ENCODE results near the gene FADS1.

FADS1 gene

DNA sequence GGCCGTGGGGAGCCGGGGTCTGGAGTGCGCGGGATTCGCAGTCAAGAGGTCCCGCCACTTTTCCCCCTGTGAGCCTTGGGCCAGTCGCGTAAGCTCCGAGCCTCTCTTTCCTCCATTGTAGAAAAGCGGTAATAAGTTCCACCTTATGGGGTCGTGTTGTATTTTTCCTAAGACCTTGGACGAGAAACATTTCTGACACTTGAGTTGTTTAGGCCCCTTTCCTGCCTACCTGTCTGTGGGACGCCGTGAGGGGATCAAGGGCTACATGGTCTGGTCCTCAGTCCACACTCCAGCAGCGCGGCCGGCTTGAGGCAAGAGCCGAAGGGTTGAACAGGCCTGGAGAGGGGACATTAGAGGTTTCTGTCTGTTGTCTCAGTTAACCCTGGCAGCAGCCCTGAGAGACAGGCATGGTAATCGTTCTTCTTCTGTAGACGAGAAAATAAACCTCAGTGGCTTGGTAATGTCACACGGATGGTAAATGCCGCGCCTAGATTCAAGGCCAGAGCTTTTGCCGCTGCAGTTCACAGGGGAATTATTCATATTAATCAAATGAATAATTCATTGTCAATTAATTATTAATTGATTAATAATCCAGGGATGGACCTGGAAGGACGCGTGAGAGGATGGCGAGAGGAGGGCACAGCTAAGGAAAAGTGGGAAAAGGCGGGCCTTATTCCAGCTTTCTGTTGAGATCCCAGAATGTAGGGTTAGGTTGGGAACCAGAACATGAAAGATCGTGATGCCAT lies 23.5 kb downstream of the FADS1 start:
- no peak for DNase-seq

GRCh38 chr11:61792310-61793082 lies 24.3 kb downstream of the FADS1 start, which contains the start of the genes FEN1 and TMEM258:
TSS of gene FEN1 (plus strand) at chr11:61792911. CDS start at chr11:61795362, 2,451 bp downstream.
TSS of gene TMEM258 (minus strand) at chr11:61792599. CDS start at chr11:61792558, 41 bp downstream.
- peak; percentile 87 for DNase-seq

DNA sequence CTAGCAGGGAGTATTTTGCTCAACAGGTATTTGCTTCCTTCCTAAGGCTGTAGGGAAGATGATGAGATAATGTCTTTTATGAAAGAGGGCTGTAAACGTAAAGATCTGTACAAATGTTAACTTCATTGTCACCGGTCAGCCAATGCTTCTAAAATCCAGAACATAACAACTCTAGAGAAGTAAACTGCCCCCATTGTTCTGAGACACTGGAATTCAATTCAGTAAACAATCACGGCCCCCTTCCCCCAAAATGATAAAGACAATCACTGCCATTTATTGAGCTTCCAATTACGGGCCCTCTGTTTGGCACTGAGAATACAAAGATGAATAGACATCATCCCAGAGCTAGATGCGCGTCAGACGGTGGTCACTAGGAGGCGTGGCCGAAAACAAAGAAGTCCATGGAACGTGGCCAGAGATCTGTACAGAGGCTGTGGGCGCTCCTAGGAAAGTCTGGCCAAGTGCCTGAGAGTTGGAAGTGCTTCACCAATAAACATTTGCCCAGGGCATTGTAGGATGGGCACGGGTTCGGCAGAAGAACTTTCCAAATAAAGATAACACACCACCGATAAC lies 25.0 kb downstream of the FADS1 start:
- DNase-seq = no peak

DNA sequence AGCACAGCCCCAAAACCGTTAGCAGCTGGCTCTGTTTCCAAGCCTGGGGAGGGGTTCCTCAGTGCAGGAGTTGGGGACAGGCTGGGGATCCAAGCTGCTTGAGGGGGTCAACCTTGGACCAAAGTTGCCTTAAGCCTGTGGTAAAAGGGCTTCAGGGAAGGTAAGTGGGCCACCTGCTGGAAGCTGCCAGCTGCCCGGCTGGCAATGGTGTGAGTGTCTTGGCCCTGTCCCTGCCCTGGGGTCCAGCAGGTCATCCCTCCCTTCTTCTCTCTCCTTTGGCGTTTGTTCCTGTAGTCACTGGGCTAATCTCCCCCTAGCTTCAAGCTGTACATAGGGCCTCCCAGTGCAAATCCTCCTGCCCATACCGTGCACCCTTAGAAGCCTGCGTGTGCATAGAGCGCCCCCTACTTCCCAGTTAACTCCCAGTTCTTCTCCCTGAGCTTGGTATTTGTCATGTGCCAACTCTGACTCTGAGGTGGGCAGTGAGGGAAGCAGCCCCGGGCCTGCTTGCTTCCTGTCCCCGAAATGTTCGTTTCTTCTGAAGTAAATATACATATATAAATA lies 28.8 kb downstream of the FADS1 start:
- no peak for DNase-seq

DNA sequence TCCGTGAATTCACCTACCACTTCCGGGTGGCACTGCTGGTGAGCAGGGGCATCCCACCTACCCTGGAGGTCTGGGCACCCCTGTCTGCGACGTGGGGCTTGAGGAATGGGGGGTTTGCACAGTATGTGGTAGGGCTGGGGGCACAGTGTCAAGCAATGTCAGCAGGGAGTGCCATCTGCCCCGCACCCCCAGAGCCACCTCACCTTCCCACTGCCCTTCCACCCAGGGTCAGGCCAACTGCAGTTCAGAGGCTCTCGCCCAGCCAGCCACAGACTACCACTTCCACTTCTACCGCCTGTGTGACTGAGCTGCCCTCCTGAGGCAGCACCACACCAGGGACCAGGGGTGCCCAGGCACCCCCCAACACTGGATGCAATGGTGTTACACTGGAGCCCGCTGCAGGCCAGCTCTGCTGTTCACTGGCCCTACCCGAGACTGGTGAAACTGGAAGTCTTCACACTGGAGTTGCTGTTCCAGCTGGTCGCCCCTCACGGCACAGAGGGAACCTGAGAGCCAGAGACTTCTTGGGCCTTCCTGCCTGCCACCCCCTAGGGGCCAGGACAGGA lies 30.9 kb downstream of the FADS1 start:
- DNase-seq = no peak

GRCh38 chr11:61784506-61784805 lies 32.3 kb downstream of the FADS1 start:
- DNase-seq = no peak

DNA sequence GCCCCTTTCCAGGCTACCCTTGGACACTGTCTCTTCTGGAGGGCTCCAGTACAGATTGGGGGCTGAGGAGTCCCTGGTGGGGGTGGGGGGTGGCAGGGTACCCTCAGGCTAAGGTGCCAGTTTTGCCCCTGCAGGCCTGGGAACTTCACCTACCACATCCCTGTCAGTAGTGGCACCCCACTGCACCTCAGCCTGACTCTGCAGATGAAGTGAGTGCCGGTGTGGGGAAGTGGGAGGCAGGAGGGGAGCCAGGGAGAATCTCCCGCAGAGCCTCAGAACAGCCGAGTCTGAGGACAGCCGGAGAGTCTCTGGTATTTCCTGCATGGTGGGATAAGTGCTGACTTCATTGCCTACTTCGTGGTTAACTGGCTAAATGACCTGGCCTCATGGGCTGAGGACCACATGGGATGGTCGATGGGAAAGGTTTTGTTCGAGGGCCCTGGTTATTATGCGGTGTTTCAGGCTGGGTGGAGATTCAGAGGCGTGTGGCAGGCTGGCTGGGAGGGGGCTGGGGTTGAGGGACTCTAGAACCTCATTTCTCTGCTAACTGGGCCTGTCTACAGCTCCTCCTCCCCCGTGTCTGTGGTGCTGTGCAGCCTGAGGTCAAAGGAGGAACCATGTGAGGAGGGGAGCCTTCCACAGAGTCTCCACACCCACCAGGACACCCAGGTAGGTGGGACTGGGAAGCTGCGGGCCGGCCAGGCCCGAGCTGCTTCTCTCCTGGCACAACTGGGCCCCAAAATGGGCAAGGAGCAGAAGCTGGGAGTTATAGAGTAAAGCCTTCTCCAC lies 32.9 kb downstream of the FADS1 start:
- no peak for DNase-seq

DNA sequence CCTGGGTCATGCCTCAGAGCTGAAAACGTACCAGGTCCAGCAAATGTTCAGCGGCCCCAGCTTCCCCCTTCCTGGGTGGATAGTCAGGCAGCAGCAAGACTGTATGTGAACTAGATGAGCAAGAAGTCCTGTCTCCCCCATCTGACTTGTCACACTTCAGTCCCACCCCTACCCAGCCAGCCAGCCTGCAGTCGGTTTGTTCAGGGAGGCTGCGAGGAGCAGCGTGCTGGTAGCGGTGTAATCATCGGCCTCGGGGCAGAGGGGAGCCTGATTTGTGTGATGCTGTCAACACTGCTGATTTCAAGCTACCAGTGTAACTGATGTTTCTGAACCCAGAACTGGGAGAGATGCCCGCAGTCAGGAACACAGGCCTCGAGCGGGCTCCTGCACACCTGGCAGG lies 34.0 kb downstream of the FADS1 start:
- DNase-seq = no peak

GRCh38 chr11:61782299-61782698 lies 34.5 kb downstream of the FADS1 start:
- DNase-seq = no peak

DNA sequence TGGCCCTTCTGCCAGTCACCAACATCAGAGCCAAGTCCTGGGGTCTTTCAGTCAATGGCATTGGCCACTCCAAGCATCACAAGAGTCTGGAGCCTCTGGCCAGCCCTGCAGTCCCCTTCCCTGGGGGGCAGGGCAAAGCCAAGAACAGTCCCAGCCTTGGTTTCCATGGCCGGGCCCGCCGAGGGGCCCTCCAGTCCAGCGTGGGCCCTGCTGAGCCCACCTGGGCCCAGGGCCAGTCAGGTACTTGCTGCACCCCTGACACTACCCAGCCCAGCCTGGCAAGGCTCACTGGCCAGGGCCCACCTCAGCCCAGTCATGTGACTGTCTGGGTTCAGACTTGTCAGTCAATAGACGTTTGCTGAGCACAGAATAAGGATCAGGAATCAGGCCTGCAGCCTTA lies 35.2 kb downstream of the FADS1 start:
- DNase-seq = no peak

DNA sequence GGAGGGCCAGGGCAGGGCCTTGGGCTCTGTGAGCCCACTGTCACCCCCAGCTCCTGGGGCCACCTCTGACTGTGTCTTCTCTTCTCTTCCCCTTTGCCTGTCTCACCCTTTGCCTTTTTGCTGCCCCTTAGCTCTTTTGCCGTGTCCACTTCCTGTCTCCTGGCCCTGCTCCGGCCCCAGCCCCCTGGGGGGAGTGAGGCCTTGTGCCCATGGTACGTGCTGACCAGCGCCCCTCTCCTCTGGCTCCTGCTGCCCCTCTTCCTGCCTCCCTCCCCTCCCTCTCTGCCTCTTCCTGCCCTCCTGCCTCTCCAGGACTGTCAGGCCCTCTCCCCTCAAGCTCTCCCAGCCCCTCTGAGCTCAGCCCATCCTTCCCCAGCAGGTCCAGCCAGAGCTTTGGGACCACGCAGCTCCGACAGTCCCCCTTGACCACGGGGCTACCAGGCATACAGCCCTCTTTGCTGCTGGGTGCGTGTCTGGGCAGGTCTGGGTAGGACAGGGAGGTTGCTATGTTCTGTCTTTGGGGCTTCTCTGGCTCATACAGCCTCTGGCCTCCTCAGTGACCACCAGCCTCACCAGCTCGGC lies 36.1 kb downstream of the FADS1 start:
- no peak for DNase-seq

DNA sequence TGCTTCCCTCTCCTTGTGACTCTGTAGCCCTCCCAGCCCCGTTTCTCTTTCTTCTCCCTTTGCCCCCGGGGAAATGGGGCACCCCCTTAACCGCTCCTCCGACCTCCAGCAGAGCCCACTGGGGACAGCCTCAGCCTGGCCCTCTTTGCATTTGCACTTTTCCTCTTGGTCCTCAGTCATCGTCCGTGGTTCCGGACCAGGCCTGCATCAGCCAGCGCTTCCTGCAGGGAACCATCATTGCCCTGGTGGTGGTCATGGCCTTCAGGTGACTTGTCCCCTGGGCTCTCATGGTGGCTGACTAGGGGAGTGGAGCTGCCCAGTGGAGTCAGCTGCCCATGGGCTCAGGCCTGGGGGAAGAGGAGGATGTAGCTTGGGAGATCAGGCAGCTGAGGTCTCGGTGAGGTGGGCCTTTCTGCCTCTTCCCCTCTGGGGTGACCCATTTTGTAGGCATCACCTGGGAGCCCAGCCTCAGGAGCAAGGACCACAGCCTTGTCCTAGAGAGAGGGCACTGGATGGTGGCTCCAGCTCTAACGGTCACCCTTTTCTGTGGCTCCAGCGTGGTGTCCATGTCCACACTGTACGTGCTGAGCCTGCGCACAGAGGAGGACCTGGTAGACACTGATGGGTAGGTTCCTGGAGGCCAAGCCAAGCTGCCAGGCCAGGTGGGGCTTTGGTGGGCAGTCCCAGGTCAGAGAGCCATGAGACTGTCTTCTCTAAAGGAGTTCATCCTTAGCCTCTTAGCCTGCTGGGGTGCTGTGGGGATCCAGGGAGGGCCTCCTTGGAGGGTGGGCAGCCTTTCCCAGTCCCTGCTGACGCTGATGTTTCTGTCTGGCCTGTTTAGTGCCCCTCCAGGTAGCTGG lies 36.9 kb downstream of the FADS1 start:
- no peak for DNase-seq

DNA sequence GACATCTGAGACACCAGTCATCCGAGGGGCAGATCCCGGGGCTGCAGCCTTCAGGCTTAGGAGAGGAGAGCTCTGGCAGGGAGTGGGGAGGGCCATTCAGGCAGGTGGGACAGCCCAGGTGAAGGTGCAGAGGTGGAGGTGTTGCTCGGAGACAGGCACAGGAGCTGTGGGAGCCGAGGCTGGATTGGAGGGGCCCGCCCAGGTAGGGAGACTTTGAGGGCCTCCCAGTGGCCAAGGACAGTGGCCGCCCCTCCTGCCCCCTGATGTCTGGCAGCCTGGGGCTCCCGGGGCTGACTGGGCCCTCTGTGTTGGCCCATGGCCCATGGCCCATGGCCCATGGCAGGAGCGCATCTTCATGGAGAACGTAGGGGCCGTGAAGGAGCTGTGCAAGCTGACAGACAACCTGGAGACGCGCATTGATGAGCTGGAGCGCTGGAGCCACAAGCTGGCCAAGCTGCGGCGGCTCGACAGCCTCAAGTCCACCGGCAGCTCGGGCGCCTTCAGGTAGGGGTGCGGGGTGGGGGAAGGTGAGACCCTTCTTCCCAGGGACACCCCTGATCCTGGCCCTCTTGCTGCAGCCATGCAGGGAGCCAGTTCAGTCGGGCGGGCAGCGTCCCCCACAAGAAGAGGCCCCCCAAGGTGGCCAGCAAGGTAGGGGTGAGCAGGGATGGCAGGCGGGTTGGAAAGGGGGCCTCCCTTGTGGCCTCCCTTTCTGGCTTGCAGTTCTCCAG lies 37.7 kb downstream of the FADS1 start:
- no peak for DNase-seq

- DNase-seq = no peak
Observed at GRCh38 chr11:61778357-61778886, 38.4 kb downstream of the FADS1 start.

- no peak for DNase-seq
Observed at GRCh38 chr11:61777234-61778090, 39.3 kb downstream of the FADS1 start.

DNA sequence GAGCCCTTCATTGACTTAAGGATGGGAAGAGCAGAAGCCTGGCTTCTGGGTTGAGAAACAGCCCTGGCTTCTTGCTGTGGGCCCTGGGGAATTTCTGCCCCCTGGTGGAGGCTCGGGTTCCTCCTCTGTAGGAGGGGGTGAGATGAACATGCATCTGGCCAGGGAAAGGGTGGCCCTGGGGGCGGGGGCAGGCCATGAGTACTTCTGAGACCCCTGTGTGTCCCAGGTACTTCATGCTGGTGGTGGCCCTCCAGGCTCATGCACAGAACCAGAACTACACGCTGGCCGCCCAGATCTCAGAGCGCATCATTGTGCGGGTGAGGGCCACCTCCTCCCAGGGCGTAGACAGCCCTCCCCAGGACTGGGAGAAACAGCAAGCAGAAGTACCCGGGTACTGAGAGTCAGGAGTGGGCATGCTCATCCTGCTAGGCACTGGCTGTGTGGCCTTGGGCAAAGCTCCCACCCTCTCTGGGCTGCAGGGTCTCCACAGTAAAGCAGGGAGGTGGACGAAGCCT lies 40.2 kb downstream of the FADS1 start:
- peak; percentile 61 for DNase-seq

DNA sequence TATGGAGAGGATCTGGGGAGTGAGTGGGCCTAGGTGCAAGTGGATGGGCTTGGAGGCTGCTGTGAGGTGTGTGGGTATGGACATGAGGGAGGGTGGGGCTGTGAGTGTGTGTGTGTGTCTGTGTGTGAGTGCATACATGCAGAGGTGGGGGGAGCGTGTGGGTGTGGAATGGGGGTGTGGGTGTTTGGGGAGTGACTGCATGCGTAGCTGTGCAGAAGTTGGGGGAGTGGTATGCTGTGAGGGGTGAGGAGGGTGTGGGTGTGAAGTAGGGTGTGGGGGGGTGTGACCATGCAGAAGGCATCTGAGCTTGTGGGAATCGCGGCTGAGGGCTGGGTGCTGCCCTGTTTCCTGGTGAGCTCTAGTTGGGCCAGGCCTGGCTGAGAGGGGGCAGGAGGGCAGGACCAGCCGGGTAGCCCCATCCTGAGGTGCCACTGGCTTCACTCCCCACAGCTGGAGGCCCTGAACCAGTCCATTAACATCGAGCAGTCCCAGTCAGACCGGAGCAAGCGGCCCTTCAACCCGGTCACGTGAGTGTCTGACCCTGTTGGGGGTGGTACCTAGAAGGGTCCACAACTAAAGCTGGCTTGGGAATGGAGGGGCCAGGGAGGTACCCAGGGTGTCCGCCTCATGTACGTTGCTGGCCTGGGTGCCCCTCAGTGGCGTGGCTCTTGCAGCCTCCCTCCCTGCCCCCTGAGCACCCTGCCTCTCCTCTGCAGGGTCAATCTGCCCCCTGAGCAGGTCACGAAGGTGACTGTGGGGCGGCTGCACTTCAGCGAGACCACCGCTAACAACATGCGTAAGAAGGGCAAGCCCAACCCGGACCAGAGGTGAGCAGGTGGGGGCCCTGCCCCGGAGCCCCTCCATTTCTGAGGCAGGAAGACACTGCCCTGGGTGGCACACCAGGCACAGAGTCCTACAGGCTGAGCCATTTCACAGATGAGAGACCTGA lies 40.9 kb downstream of the FADS1 start:
- peak; percentile 33 for DNase-seq

DNA sequence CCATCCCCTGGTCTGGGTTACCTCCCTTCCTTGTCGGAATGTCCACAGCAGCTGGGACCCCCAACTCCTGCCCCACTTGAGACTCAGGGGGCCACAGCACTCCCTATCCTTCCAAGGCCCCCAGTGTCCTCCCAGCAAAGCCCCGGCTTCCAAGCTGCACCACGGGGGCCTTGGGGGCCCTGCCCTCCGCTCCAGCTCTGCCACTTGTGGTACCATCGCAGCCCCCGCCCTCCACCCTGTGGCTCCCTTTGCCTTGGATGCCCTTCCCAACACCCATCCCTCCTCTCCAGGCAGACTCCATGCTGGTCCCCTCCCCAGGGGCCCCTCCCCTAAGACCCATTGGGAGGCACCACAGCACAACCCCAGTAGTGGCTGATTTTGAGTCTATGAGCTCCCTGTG lies 41.7 kb downstream of the FADS1 start:
- no peak for DNase-seq

Data from NK-92 treated with Interleukin-12 subunit alpha and Interleukin-12 subunit beta, amount 100 ng/mL, for 24 hours (cell line).